HG03521 (cell line): ENCODE data around the gene PTPRU.

ENCODE experiments used
- ATAC-seq: cut with Tn5 transposase; IDR thresholded peaks from one replicate; pipeline ENCODE4 v1.9.1; 2021; ENCODE audit warnings: mild to moderate bottlenecking, moderate library complexity; ENCODE audit not compliant: unreplicated experiment

PTPRU gene

GRCh38 chr1:29243023-29243870 is 6.9 kb downstream of the PTPRU start:
- no peak for ATAC-seq

- ATAC-seq = no peak
Observed at GRCh38 chr1:29243871-29244200, 7.5 kb downstream of the PTPRU start.

DNA sequence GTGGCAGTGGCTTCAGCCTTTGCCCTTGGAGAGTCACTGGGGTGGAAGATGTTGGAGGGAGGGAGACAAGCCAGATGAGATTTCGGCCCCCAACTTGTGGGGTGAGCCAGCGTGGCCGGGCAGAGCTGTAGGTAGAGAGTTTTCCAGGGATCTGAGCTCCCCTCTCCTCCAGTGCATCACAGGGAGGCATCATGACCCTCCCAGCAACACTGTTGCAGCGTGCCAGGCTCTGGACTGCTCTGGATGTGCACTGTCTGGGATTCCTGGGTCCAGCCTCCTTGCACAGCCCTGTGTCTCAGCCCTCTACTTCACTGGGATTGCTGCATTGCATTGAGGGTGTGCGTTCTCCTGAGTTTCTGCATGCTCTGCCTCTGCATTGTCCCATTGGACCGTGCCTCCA is 8.9 kb downstream of the PTPRU start:
- ATAC-seq = no peak

GRCh38 chr1:29245876-29246275 is 9.6 kb downstream of the PTPRU start:
- no peak for ATAC-seq

DNA sequence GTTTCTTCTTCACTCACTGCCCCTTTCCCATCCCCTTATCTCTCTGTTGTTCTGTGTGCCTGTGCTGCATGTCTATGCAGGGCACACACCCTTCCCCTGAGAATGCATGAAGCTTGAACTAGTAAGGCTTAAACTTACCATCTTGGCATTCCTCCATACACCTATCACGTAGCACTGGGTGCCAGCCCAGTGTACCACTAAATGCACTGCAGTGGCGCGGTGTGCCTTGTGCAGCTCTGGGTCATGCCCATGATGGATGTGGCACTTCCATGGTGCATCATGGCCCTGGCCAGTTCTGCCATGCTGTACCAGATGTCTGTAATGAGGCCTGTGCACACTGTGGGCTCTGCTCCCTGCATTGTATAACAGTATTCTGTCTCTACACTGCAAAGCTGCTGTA is 10.7 kb downstream of the PTPRU start:
- ATAC-seq = no peak

GRCh38 chr1:29247571-29248273 is 11.4 kb downstream of the PTPRU start:
- ATAC-seq = no peak

DNA sequence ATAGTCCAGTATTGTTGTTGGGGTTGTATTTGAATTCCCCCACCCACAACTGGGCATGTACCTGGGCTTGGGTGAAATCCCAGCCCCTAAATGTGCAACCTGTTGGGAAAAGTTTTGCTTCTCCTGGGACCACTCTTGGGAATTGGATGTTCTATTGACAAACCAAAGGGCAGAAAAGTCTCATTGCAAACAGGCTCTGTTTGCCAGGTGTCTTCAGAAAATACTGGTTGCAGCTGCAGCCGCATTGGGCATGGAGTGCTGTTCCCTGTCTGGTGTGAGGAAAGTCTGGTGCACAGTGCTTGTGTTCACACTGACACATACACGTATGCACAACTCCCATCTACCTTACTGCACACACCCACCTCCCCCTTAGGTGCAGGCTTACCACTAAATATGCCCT is 12.1 kb downstream of the PTPRU start:
- no peak for ATAC-seq

- no peak for ATAC-seq
Observed at GRCh38 chr1:29249170-29249691, 12.9 kb downstream of the PTPRU start.

DNA sequence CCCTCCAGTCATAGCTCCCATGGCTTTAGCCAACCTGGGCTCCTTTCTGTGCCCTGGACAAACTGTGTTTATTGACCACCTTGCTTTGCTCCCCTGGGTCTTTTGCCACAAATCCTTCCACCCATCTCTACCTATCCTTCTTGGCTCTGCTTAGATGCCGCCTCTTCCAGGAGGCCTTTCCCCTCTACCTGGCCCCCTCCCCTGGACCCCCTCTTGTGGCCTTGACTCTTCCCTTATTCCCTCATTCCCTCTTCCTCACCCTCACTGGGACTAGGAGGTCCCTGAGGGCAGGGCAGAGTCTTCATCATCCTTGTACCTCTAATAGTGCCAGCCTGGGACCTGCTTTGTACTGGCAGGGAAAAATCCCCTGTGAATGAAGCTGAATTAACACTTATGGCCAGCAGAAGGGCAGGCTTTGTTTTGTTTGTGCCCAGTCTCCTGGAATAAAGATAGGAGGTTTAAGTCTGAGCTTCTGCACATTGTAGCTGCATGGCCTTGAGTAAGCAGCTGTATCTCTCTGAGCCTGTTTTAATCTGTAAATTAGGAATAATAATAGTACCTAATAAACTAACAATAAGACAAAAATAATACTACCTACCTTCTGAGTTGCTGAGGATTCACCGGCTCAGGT is 13.7 kb downstream of the PTPRU start:
- no peak for ATAC-seq

DNA sequence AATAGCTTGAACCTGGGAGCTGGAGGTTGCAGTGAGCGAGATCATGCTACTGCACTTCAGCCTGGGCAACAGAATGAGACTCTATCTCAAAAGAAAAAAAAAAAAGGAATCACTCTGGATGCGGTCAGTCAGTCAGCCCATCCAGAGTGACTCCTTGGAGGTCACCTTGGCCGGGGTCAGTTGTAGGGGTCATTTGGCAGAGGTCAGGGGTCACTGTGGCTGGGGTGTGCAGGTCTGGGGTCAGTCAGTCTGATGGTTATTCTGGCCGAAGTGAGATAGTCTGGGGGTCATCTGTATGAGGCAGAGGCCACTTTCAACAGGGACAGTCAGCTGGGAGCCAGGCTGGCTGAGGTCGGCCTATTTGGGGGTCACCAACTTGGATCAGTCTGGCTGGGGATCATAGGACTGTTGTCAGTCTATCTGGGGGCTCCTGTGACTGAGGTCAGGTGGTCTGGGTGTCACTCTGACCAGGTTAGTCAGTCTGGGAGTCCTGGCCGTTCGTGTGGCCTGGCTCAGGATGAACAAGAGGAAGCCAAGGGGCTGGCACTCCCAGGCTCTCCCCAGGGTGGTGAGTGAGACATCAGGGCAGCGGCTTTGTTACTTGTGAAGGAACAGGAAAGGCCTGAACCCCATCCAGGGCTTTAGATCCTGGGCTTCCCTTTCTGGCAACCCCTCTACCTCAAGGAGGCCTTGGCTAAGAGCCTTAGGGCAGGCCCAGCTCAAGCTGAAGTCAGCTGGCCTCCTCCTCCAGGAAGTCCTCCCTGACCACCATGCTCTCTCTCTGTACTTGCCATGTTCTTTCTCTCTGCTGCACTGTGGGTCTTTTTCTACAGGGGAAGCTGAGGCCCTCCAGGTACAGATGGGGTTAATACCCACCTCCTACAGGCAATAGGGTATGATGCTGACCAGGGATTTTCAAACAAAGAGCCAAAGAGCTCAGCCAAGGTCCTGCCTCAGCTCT is 15.1 kb downstream of the PTPRU start:
- no peak for ATAC-seq

GRCh38 chr1:29253180-29253579 is 16.9 kb downstream of the PTPRU start:
- ATAC-seq = no peak

DNA sequence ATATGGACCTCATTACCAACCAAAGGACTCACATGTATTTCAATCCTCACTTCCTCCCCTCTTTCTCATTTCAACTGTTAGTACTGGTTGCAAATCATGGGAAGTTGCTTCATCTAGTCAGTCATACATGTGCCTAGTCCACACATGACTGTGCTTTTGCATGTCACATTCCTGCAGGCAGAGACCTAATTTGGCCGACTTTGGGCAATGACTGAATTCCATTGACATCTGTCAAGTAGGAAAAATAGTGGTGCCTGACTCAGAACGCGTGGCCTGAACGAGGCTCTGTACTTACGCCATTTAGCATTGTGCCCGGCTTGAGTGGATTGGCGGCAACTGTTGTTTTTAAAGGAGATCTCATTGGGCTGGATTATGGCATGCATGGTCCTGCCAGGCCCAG is 18.0 kb downstream of the PTPRU start:
- ATAC-seq = no peak

DNA sequence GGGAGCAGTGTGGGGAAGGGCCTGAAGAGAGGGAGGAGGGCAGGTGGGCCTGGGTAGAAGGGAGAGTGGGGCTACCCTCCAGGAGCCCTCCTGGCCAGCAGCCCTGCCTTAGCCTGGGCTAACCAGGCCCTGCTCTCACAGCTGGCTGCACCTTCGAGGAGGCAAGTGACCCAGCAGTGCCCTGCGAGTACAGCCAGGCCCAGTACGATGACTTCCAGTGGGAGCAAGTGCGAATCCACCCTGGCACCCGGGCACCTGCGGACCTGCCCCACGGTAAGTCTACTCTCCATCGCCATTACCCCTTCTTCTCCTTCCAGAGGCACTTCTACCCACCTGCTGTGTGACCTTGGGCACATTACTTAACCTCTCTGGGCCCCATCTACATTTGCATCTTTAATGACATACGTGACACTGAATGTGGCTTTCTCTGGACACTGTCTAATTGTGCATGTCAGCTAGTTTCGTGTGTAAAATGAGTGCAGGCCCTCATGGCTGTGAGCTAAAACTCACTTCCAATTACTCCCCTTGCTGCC is 18.9 kb downstream of the PTPRU start:
- no peak for ATAC-seq

DNA sequence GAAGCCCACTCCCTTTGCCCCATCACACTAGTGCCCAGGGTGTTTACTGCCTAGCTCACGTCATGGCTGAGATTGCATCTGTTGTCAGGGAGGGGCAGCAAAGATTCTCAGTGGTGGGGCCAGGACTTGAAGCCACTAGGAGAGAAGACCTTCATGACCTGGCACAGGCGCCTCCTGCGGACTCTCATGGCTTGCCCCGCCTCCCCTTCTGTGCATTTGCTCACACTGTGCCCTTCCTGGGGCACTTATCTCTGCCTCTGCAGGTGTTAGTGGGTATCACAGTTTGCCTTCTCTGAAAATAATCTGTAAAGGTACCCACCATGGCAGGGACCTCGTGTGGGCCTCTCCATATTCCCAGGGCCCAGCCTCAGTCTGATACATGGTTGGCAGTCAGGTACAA is 20.1 kb downstream of the PTPRU start:
- ATAC-seq = no peak

- ATAC-seq = no peak
Observed at GRCh38 chr1:29256979-29257804, 20.9 kb downstream of the PTPRU start.

GRCh38 chr1:29258189-29258975 is 22.1 kb downstream of the PTPRU start:
- no peak for ATAC-seq

DNA sequence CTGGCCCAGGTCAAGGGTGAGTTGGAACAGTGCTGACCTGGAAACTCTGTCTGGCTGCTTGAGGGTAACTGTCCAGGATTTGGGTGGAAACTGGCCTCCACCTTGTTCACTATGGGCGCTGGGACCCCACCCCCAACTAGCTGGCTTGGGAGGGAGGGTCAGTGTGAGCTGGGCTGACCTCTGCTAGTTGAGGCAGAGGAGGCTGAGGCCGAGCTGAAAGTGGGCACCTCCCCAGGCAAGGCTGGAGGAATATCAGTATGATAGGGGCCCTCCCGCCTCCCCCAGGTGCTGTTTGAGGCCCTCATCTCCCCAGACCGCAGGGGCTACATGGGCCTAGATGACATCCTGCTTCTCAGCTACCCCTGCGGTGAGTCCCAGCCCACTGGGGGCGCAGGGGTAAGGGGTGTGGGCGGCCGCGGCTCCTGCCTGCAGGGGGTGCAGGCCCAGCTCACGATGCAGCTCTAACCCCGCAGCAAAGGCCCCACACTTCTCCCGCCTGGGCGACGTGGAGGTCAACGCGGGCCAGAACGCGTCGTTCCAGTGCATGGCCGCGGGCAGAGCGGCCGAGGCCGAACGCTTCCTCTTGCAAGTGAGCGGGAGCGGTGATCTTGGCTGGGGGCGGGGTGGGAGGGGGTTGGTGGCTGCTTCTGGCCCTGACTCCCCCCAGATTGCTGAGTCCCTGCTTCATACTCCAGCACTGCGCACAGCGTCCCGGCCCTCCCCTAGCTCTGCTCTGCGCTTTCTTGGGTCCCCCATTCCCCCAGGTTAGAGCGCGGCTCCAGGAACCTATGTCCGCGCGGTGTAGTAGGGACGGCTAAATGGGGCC is 22.9 kb downstream of the PTPRU start:
- ATAC-seq = no peak
